ENCODE measurements around the gene CMTR1. TPM values are rescaled to one million over a fixed set of nuclear protein-coding genes. Genes with fewer than 3 reads are reported as not detected.

Gene CMTR1, protein sequence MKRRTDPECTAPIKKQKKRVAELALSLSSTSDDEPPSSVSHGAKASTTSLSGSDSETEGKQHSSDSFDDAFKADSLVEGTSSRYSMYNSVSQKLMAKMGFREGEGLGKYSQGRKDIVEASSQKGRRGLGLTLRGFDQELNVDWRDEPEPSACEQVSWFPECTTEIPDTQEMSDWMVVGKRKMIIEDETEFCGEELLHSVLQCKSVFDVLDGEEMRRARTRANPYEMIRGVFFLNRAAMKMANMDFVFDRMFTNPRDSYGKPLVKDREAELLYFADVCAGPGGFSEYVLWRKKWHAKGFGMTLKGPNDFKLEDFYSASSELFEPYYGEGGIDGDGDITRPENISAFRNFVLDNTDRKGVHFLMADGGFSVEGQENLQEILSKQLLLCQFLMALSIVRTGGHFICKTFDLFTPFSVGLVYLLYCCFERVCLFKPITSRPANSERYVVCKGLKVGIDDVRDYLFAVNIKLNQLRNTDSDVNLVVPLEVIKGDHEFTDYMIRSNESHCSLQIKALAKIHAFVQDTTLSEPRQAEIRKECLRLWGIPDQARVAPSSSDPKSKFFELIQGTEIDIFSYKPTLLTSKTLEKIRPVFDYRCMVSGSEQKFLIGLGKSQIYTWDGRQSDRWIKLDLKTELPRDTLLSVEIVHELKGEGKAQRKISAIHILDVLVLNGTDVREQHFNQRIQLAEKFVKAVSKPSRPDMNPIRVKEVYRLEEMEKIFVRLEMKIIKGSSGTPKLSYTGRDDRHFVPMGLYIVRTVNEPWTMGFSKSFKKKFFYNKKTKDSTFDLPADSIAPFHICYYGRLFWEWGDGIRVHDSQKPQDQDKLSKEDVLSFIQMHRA
- 23.6 and 40.6 TPM in 2 replicates for total RNA-seq

DNA sequence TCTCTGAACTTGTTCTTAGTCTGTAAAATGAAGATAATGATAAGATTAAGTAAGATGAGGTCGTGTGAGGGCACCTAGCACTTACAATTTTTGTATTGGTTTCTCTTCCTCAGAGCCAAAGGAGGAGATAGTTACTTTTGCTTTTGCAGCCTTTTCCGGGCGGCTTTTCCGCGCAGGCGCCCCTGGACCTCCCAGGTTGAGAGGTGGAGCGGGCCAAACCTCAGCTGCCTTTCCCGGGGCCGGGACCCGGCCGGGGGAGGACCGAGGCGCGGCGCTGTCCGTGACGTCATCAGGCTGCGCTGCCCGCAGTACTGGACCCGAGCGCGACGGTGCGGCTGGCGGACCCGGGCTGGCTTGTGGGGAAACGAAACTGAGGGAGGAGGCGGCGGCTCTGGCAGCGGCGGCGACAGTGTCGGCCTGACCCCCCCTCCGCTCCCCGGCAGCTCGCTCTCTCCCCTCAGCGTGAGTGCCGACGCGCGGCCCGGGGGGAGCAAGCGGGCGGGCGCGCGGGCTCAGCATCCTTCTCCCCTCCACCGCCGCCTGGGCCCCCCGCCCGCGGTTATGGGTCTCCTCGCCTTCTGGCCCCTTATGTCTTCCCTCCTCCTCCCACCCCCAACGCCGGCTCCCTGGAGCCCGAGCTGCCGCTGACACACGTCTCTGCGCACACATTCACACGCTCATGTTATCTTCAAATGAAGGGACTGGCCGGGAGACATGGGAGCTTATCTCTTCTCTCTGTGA lies at the start of gene CMTR1:
Gene CMTR1, plus strand, starts transcription at position 306 of the 741 bp plus-strand sequence. CDS start 2,409 bp downstream, outside the sequence.

DNA sequence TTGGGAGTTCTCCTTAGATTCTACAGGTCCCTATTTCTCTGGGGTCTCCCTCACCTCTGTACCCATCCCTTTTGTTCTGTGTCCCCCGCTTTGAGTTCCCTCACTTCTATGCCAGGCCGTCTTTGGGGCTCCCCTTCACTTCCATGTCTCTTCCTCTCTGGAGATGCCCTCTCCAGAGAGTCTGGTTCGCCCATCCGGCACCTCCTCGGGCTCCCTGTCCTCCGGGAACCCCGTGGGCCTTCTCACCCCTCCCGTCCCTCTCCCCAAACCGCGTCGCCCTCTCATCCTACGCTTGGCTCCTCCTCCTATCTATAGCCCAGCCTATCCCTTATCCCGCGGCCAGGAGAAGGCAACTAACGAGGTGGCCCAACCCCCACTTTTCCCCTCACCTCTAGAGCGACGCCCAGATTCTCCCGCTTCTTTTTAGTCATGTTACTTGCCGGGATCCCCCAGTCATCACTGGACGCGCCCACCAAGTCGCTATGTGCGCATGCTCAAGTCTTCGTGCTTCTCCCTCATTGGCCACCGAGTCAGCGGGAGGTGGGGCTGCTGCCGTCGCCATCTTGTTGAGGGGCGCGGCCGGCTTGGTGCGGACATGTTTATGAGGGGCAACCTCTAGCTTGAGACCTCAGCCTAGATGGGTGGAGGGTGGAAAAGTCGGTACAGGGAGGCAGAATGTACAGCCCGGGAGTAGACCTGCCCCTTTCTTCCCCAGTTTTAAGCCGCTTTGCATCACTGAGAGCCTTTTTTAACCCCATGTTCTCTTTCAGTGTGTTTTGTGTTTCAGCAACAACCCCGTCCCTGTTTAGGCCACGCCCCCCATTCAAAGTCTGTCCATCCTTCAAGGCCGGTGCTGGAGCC lies 66.6 kb downstream of the CMTR1 start, which contains the start of gene CCDC167:
Gene CCDC167, minus strand, starts transcription at position 461 of the 861 bp plus-strand sequence. Its CDS starts 30 bp downstream, at position 431.

Other genes with a start within 250 kb of the CMTR1 start
- 5.3 and 10.8 TPM in 2 replicates for gene TBC1D22B, start 175.4 kb upstream of the CMTR1 start, total RNA-seq
- 6.8 and 28.6 TPM in 2 replicates for gene TMEM217, start 175.1 kb upstream of the CMTR1 start, total RNA-seq
- gene RNF8, start 79.2 kb upstream of the CMTR1 start, total RNA-seq: 19.8 and 39.5 TPM in 2 replicates
- 17.4 and 26.4 TPM in 2 replicates for gene CCDC167, start 66.7 kb downstream of the CMTR1 start, total RNA-seq

All from bladder microvascular endothelial cell (primary cell).